Mesothelial cell of epicardium (in vitro differentiated cells): Measurements from ENCODE around the gene HBP1. TPM values are rescaled to one million over a fixed set of nuclear protein-coding genes. Genes with fewer than 3 reads are reported as not detected.

Experiments used
- DNase-seq, 2 experiments: peaks; one replicate each; pipeline ENCODE4 v3.0.0; 2021; ENCODE audit warnings: low spot score in 2 of 2; ENCODE audit not compliant: unreplicated experiment in 2 of 2
- H3K27ac Mint-ChIP-seq: 2 replicates; pipeline ENCODE4 v1.8.0; 2021; ENCODE audit warnings: mixed read lengths
- H3K27me3 Mint-ChIP-seq: 2 replicates; pipeline ENCODE4 v1.8.0; 2021; ENCODE audit warnings: low read depth, mixed read lengths
- H3K36me3 Mint-ChIP-seq: 2 replicates; pipeline ENCODE4 v1.8.0; 2021; ENCODE audit warnings: mixed read lengths
- H3K4me1 Mint-ChIP-seq: 2 replicates; pipeline ENCODE4 v1.8.0; 2021; ENCODE audit warnings: mixed read lengths
- H3K4me3 Mint-ChIP-seq: 2 replicates; pipeline ENCODE4 v1.8.0; 2021; ENCODE audit warnings: mild to moderate bottlenecking, moderate library complexity, mixed read lengths
- H3K9me3 Mint-ChIP-seq: 2 replicates; pipeline ENCODE4 v1.8.0; 2021; ENCODE audit warnings: mixed read lengths
- total RNA-seq: library from RNA; stranded (reverse); gene quantifications from 3 replicates; pipeline ENCODE4 v1.2.1, GENCODE V29; 2021
- TF ChIP-seq, protein P1 (sequence below): fragments of 200-600 bp; sonication (generic); IDR thresholded peaks from one replicate; pipeline ENCODE4 v1.5.0; 2021; ENCODE audit warnings: antibody characterized with exemption; ENCODE audit not compliant: unreplicated experiment

The HBP1 gene
- total RNA-seq, 1 donor from 2014 or later, result 76.0 TPM

DNA sequence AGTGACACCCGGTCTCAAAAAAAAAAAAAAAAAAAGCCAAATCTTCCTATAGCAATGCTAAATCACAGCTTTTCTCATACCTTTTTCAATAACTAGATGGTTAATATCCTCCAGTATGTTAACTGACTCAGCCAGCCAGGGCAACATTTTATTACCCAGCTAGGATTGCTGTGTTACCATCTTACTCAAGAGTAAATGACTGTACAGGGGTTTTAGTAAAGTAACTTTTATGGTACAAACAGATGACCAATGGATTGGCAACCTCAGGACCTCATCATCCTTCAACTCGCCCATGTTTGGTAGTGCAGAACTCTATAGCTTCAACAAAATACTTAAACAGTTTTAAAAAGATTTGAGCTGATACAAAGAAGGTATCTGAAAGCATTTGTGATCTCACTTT is 59.5 kb downstream of the HBP1 start:
- DNase-seq, result no peak
- TF ChIP-seq, protein P1, sequence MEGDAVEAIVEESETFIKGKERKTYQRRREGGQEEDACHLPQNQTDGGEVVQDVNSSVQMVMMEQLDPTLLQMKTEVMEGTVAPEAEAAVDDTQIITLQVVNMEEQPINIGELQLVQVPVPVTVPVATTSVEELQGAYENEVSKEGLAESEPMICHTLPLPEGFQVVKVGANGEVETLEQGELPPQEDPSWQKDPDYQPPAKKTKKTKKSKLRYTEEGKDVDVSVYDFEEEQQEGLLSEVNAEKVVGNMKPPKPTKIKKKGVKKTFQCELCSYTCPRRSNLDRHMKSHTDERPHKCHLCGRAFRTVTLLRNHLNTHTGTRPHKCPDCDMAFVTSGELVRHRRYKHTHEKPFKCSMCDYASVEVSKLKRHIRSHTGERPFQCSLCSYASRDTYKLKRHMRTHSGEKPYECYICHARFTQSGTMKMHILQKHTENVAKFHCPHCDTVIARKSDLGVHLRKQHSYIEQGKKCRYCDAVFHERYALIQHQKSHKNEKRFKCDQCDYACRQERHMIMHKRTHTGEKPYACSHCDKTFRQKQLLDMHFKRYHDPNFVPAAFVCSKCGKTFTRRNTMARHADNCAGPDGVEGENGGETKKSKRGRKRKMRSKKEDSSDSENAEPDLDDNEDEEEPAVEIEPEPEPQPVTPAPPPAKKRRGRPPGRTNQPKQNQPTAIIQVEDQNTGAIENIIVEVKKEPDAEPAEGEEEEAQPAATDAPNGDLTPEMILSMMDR, result no peak
- H3K27ac Mint-ChIP-seq, result no peak overlapping the region

DNA sequence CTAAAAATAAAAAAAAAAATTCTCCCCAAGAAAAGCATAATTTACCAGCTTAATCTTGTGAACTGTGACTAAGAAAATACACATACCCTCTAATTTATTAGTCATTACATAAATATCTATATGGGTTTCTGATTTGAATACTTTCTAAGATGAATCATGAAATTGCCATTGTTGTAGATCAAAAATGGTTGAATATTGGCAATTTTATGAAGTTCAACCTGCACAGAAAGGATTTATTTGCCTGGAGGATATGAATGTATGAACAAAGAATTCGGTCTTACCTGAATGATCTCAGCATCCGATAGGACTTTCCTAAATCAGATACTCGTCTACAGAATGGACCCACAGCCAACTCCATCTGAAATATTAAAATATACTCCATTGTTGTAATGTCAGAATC is 61.5 kb downstream of the HBP1 start:
- DNase-seq, result no peak
- no peak overlapping the region for H3K4me3 Mint-ChIP-seq

More for the DNA sequence above, 59.5 kb downstream of the HBP1 start:
- H3K27me3 Mint-ChIP-seq, result no peaks in the 10 kb centered on the region
- no peaks in the 10 kb centered on the region for H3K9me3 Mint-ChIP-seq
- H3K36me3 Mint-ChIP-seq, result peaks cover 12% of the 10 kb centered on the region
- no peak overlapping the region for H3K4me3 Mint-ChIP-seq
- no peaks in the 10 kb centered on the region for H3K4me1 Mint-ChIP-seq

DNA sequence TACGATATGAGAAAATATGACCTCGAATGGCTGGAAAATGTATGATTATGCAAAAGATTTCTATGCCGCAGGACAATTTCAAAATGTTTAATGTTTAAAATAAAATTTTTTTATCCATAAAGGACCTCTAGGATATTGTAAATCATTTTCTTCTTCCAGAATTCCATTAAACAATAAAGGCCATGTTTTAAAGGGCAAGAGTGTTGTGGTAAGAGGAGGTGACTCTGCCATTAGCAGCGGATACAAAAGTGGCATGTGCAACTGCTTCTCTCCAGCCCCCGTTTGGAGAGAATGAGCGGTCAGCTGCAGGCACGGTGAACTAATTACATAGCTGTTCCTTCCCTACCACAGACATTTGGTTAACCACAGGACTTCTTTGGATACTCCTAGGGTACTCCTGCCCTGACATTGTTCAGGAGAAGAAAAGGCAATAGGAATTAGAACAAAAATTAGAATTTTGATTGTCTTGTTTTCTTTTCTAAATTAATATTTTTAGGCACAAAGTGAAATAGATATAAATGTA is 63.8 kb downstream of the HBP1 start:
- DNase-seq, result no peak
- Mint-ChIP-seq H3K27me3 (no peaks in the 10 kb centered on the region), H3K4me1 (no peaks in the 10 kb centered on the region), H3K4me3 (no peak overlapping the region), H3K9me3 (no peaks in the 10 kb centered on the region), H3K36me3 (peaks cover 12% of the 10 kb centered on the region), H3K27ac (no peak overlapping the region)
- TF ChIP-seq, protein P1, result no peak

More for the DNA sequence above, 61.5 kb downstream of the HBP1 start:
- TF ChIP-seq, protein P1, result no peak
- H3K27ac Mint-ChIP-seq, result no peak overlapping the region
- H3K36me3 Mint-ChIP-seq, result peaks cover 12% of the 10 kb centered on the region
- no peaks in the 10 kb centered on the region for H3K9me3 Mint-ChIP-seq
- no peaks in the 10 kb centered on the region for H3K4me1 Mint-ChIP-seq
- no peaks in the 10 kb centered on the region for H3K27me3 Mint-ChIP-seq

DNA sequence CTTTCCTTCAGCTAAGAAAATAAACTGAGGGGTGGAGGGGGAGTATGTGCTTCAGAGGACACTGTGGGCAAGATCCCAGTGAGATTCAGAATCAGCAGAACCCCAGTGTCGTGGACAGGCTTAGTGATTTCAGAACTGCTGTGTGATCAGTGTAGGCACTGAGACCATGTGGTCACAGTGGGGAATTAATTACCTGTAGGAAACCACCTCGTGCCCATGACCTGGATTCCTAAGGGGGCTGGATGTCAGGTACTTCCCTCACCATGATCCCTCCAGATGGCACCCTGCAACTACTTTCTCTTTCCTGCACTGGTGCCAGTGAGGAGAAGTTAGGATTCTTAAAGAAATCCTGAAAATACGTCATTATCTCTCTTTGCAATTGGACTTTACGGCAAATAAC is 64.4 kb downstream of the HBP1 start:
- no peaks in the 10 kb centered on the region for H3K4me1 Mint-ChIP-seq
- peaks cover 12% of the 10 kb centered on the region for H3K36me3 Mint-ChIP-seq
- DNase-seq, result no peak
- TF ChIP-seq, protein P1, result no peak
- H3K4me3 Mint-ChIP-seq, result no peak overlapping the region
- no peak overlapping the region for H3K27ac Mint-ChIP-seq
- H3K27me3 Mint-ChIP-seq, result no peaks in the 10 kb centered on the region
- H3K9me3 Mint-ChIP-seq, result no peaks in the 10 kb centered on the region

DNA sequence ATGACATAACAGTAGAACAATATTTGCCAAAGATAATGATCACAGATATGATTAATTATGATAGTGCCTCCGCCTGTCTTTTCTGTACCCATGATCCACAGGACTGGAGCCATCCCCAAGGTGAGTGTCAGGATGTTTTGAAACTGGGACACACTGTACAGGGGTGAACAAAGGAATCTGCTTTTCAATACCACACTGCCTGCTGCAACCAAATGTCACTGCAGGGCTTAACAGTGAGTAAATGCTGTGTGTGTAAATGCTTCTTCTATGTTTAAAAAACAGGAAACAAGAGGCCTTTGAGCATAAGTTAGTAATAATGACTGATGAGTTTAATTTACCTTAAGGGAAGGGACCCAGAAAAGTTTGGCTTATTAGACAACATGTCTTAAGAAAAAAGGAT is 65.2 kb downstream of the HBP1 start:
- Mint-ChIP-seq H3K4me3 (no peak overlapping the region), H3K27ac (no peak overlapping the region), H3K4me1 (no peaks in the 10 kb centered on the region), H3K36me3 (peaks cover 4% of the 10 kb centered on the region), H3K9me3 (no peaks in the 10 kb centered on the region), H3K27me3 (no peaks in the 10 kb centered on the region)
- DNase-seq, result no peak
- TF ChIP-seq, protein P1, result no peak

DNA sequence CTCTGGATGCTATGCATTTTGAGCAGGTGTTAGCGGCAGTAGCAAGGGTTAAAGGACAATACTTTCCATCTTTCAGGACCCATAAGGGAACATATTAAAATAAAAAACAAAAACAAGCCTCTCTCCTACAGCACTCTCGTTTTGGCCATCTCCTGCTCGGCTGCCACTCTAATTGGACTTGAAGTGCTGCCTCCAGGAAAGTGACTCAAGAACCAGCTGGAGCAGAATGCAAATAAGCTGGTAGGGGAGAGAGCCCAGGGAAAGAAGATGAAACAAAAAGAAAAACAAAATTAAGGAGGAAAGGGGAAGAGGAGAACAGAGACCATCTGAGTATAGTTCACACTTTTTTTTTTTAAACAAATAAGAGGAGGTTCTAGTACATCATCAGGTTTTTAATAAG is 65.6 kb downstream of the HBP1 start:
- TF ChIP-seq, protein P1, result no peak
- H3K27ac Mint-ChIP-seq, result no peak overlapping the region
- H3K27me3 Mint-ChIP-seq, result no peaks in the 10 kb centered on the region
- no peak for DNase-seq
- H3K4me1 Mint-ChIP-seq, result no peaks in the 10 kb centered on the region
- no peak overlapping the region for H3K4me3 Mint-ChIP-seq
- peaks cover 4% of the 10 kb centered on the region for H3K36me3 Mint-ChIP-seq
- H3K9me3 Mint-ChIP-seq, result no peaks in the 10 kb centered on the region
